GM21367 (cell line): ENCODE results near the gene CPNE5.

Experiments
- ATAC-seq: cut with Tn5 transposase; IDR thresholded peaks from one replicate; pipeline ENCODE4 v1.9.1; 2021; ENCODE audit not compliant: unreplicated experiment

Gene CPNE5

GRCh38 chr6:36858407-36858981 is 19.2 kb upstream of the CPNE5 start:
- no peak for ATAC-seq

DNA sequence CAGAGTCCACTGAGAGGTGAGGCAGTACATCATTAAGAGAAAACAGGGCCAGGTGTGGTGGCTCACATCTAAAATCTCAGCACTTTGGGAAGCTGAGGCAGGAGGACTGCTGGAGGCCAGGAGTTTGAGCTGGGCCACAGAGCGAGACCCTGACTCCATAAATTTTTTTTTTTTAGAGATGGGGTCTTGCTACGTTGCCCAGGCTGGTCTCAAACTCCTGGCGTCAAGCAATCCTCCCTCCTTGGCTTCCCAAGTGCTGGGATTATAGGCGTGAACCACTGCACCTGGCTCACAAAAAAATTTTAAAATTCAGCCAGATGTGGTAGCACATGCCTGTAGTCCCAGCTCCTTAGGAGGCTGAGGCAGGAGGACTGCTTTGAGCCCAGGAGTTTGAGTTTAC is 18.1 kb upstream of the CPNE5 start:
- ATAC-seq: no peak

DNA sequence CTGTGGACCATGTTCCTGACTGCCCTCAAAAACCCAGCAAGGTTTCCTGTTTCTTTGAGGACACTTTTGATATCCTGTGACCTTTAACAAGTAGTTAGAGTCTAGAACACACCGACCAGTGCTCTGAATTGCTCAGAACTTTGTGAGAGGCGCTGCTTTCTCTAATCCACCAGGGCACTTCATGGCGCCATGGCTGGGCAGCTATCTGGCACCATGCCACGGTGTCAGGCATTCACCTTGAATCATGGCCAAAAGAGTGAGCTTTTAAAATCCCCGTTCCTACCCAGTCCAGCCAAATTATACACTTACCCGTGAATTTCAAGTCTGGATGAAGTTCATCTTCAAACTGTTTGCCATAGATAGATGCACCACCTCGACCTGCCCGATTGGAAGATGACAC is 17.0 kb upstream of the CPNE5 start:
- ATAC-seq: no peak

DNA sequence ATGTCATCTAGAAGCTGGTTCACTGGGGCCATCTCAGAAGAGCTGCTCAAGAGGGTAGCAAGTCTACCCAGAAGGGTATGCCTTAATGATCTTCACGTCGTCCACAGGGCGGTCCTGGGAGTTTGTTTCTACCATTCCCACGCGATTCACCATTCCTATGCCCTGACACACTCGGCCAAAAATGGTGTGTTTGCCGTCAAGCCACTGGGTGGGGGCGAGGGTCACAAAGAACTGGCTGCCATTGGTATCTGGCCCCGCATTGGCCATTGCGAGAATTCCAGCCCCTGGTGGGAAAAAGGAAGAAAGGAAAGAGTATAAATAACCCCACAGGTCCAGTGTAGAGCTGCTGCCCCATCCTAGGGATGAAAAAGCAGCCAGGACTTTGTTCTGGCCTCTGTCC is 16.5 kb upstream of the CPNE5 start:
- no peak for ATAC-seq

GRCh38 chr6:36853325-36853724 is 14.1 kb upstream of the CPNE5 start:
- no peak for ATAC-seq

DNA sequence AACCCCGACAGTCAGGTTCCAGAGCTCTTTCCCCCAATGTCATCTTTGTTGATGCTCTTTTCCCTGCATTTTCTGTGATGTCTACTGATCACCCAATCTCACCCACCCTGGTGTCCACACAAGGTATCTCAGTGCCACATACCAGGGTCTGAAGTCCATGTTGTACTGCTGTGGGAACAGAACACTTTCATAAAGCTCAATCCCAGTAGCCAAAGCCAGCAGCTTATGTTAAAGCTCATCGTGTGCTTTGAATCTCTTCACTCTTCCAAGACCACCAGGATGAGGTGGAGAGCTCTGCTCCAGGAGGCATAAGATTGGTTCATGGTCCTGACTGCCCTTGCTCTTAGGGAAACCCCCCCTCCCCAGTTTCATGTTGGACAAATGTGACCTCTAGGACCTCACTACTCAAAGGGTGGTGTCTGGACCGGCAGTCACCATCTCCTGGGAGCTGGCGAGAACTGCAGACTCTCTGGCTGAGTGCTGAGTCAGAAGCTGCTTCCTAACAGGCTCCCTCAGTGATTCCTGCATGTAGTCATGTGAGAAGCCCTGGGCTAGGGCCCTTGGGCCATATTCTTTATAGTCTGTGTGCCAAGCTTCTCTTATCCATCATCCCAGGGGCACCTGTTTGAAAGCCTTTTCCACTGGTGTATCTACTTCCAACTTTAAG is 13.4 kb upstream of the CPNE5 start:
- no peak for ATAC-seq

DNA sequence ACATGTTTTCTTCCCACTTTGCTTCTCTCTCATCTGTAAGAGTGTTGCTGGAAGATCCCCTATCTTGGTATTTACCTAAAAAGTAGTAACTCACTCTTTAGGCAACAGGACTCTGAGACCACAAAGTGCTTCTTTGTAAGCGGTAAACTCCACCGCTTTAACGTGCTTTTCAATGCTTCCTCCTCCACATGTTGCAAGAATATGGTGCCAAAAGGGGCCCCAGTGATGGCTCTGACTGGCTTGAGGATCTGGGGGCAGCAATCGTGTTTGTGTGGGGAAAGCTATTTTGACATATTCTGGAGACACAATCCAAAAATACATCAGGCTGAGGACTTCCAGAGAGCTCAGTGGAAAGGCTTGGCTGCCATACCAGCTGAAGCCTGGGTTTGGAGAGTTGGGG is 12.4 kb upstream of the CPNE5 start:
- ATAC-seq: no peak

- no peak for ATAC-seq
Measured at GRCh38 chr6:36851149-36851614, 11.9 kb upstream of the CPNE5 start.

GRCh38 chr6:36850021-36850420 is 10.8 kb upstream of the CPNE5 start:
- ATAC-seq: no peak

GRCh38 chr6:36848658-36849441 is 9.6 kb upstream of the CPNE5 start:
- ATAC-seq: no peak

DNA sequence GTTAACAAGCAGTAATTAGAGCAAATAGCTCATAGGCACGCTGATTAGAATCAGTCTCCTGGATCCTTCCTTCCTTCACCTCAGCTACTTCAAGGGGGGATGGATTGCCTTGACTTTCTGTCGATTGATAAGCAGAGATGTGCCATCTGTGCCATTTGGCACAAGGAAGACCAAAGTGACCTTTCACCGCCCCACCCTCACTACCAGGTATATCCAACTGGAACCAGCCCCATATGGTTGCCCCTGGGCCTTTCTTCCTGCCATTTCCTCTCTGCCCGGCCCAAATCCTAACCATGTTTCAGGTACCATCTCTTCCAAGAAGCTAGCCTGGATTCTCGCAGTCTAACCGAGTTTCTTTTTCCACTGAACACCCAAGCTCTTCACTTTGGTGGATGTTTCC is 8.7 kb upstream of the CPNE5 start:
- no peak for ATAC-seq

GRCh38 chr6:36847152-36847551 is 7.9 kb upstream of the CPNE5 start:
- ATAC-seq: no peak

GRCh38 chr6:36845233-36845632 is 6.0 kb upstream of the CPNE5 start:
- no peak for ATAC-seq

- ATAC-seq: no peak
Measured at GRCh38 chr6:36844232-36845170, 5.3 kb upstream of the CPNE5 start.

DNA sequence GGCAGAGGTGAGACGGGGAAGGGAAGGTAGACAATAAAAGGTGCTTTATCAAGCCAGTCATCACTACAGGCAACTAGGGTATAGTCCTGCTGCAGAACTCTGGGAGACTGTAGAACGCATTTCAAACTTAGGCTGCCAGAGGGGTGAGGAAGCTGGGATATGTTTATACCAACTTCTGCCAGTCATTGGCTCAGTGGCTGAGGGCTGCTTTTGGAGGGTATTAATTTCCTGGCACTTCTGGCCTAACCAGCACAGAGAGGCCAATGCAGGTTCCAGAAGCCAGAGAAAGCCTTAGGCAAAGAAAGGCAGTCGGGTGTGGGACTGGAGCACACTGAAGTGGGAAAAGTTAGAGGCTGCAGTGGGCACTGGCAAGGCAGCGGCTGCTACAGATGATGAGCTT is 3.9 kb upstream of the CPNE5 start:
- ATAC-seq: no peak

DNA sequence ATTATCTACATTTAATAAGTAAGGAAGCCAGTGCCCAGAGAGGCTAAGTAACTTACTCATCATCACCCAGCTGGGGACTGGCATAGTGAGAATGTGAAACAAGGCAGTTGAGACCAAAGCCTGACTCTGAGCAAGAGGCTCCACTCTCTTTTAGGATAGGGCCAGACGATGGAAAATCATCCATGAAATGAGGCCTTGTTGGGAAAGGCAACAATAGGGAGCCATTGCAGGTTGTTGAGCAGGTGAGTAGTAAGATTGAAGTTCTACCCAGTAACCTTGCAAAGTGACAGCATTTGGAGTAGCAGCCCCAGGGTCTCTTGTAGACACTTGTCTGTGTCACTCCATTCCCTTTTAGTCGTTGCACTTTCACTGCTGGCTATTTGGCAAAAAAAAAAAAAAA is 2.5 kb upstream of the CPNE5 start:
- ATAC-seq: no peak

- ATAC-seq: no peak
Measured at GRCh38 chr6:36840432-36841403, 1.5 kb upstream of the CPNE5 start.

GRCh38 chr6:36839749-36840431 is 646 bp upstream of the CPNE5 start:
- no peak for ATAC-seq

GRCh38 chr6:36837686-36838085 is 1.6 kb downstream of the CPNE5 start:
- no peak for ATAC-seq

GRCh38 chr6:36837022-36837339 is 2.3 kb downstream of the CPNE5 start:
- no peak for ATAC-seq
